ENCODE results near the gene GRIN2A. TPM values are rescaled to one million over a fixed set of nuclear protein-coding genes. Genes with fewer than 3 reads are reported as not detected.

Gene GRIN2A
- total and polyA plus RNA-seq, 2 of the 13 experiments (the other 11 are each of a cell fraction or from before 2014, with no cell fraction given): not detected

- TF ChIP-seq ARID4A (CRISPR knock-in tag; IDR thresholded peaks at IDR 0.05; ENCODE audit: borderline replicate concordance) (no peak), KDM6A (CRISPR knock-in tag; IDR thresholded peaks at IDR 0.05; ENCODE audit: low read depth) (no peak), USF2 (IDR thresholded peaks at IDR 0.05; ENCODE audit: low read depth, low read length) (no peak), USF2 (CRISPR knock-in tag; IDR thresholded peaks at IDR 0.05; ENCODE audit: borderline replicate concordance) (no peak), ZFAT (CRISPR knock-in tag; conservative IDR thresholded peaks at IDR 0.05) (no peak), ZNF296 (CRISPR knock-in tag; conservative IDR thresholded peaks at IDR 0.05) (no peak), ZNF607 (CRISPR knock-in tag; IDR thresholded peaks at IDR 0.05; ENCODE audit: borderline replicate concordance) (no peak), PLSCR1 (CRISPR knock-in tag; IDR thresholded peaks at IDR 0.05; ENCODE audit: borderline replicate concordance) (no peak)
Observed at GRCh38 chr16:9739301-9739700, 442.9 kb downstream of the GRIN2A start (continued).

Data from HepG2 (cell line).